Fibroblast of mammary gland (primary cell): Measurements from ENCODE around the gene PSTPIP1.

Source experiments
- DNase-seq: peaks from one replicate; pipeline ENCODE4 v3.0.0-alpha.2; 2010; ENCODE audit warnings: low read depth
- H3K4me3 ChIP-seq: 2 replicates; pipeline ENCODE4 v1.5.1; 2011; ENCODE audit warnings: low read depth, mild to moderate bottlenecking, low read length, moderate library complexity; ENCODE audit not compliant: control insufficient read depth
- TF ChIP-seq, protein P1 (sequence below): conservative IDR thresholded peaks from 2 replicates; pipeline ENCODE4 v1.5.1; 2011; ENCODE audit warnings: low read depth, low read length, inconsistent platforms; ENCODE audit not compliant: control insufficient read depth, insufficient read depth

PSTPIP1 gene

DNA sequence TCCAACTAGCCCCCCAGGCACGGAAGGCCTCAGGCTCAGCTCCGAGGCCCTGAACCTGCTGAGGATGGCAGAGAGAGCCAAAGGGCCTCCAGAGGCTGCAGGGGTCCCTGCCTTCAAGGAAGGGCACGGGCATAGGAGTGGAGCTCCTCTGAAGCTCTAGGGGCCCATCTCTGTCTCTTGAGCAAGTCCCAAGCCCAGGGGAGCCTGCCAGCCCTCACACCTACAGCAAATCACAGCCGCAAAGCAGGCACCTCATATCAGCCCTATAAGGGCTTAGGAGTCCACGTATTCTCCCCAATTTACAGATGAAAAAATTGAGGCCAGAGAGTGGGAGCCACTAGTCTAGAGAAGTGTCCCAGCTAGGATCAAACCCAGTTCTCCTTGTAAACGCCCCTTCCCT is 14.2 kb downstream of the PSTPIP1 start:
- no peak for DNase-seq
- no peak overlapping the region for H3K4me3 ChIP-seq
- TF ChIP-seq, protein P1, sequence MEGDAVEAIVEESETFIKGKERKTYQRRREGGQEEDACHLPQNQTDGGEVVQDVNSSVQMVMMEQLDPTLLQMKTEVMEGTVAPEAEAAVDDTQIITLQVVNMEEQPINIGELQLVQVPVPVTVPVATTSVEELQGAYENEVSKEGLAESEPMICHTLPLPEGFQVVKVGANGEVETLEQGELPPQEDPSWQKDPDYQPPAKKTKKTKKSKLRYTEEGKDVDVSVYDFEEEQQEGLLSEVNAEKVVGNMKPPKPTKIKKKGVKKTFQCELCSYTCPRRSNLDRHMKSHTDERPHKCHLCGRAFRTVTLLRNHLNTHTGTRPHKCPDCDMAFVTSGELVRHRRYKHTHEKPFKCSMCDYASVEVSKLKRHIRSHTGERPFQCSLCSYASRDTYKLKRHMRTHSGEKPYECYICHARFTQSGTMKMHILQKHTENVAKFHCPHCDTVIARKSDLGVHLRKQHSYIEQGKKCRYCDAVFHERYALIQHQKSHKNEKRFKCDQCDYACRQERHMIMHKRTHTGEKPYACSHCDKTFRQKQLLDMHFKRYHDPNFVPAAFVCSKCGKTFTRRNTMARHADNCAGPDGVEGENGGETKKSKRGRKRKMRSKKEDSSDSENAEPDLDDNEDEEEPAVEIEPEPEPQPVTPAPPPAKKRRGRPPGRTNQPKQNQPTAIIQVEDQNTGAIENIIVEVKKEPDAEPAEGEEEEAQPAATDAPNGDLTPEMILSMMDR: no peak

DNA sequence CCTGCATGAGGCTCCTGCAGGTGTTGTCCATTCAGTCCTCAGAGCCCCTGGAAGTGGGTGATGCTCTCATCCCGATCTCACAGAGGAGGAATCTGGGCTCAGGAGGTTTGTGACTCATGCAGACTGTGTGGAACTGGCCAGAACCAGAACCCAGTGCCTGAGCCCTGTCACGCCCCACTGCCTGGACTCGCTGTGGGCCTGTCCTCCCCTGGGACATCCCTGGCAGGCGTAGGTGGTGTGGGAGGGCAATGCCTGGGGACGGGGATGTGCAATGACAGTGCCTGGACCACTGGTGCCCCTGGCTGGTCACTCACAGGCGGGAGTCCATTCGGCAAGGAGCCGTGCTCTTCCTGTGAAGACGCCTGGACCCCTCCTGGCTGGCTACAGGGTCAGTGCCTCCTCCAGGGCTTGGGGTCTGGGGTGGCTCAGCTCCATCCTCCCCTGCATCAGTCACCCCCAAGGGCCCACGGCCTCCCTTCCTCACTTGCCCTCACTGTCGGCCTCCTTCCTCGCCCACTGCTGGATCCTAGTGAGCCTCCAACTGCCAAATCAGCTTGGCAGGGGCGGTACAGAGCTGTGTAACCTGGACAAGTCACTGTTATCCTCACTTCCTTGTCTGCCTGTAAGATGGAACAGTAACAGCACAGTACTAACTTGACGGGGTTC is 14.9 kb downstream of the PSTPIP1 start:
- TF ChIP-seq, protein P1: no peak
- no peak overlapping the region for H3K4me3 ChIP-seq
- DNase-seq: peak; percentile 17

DNA sequence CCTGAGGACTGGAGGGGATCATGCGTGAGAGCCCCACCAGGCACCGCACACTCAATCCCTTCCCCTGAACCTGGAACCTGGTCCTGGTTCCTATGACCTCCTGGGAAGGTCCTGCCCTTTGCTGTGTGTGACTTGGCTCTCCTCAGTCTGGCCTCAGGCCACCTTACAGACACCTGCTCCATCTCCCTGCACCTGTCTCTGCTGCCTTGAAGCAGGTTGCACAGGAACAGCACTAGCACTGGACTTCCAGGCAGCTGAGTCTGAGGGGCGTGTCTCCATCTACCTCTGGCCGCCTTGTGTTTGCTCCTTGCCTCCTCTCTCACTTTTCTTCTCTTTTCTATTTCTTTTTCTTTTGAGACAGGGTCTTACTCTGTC is 15.4 kb downstream of the PSTPIP1 start:
- TF ChIP-seq, protein P1: no peak
- H3K4me3 ChIP-seq: no peak overlapping the region
- no peak for DNase-seq

DNA sequence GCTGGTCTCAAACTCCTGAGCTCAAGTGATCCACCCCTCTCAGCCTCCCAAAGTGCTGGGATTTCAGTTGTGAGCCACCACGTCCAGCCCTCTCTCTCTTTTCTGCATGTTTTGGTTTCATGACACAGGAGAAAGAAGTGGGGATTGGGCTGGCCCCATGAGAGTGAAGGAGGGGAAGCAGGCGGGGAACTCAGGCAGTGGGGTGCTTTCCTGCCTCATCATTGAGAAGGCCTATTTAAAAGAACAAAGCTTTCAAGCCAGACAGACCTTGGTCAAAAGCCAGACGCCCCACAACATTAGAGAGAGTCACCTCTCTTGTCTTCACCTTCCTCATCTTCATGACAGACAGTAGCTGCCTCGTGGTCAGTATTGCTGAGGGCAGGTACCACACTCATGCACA is 15.9 kb downstream of the PSTPIP1 start:
- H3K4me3 ChIP-seq: no peak overlapping the region
- TF ChIP-seq, protein P1: no peak
- DNase-seq: no peak

DNA sequence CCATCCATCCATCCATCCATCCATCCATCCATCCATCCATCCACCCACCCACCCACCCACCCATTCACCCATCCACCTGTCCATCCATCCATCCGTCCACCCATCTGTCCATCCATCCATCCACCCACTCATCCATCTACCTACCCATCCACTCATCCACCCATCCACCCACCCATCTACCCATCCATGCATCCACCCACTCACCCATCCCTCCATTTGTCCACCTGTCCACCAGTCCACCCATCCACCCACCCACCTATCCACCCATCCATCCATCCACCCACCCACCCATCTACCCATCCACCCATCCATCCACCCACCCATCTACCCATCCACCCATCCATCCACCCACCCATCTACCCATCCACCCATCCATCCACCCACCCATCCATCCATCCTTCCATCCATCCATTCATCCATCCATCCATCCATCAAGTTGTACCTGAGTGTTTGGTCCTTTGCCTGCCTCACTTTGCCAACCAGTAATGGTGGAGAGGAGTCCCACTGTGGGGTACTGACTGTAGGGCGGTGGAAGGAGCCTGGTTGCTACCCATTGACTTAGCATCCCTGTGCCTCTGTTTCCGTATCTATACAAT is 17.3 kb downstream of the PSTPIP1 start:
- DNase-seq: no peak
- TF ChIP-seq, protein P1: no peak
- no peak overlapping the region for H3K4me3 ChIP-seq

DNA sequence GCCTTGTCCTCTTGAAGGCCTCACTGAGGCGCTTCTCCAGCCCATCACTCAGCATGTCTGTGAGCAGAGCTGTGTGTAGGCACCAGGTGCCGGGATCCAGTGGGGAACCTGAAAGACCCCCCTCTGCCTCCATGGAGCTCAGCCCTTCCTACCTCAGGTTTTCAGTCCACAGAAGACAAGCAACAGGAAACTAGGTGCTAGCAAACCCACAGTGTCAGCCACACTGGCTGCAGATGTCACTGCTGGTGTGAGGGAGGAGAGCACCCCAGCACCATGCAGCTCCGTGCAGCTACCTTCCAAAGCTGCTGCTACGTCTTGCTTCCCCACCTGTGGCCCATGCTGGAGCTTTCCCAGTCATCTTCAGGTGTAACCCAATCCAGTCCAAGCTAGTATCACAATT is 17.9 kb downstream of the PSTPIP1 start:
- no peak overlapping the region for H3K4me3 ChIP-seq
- TF ChIP-seq, protein P1: no peak
- no peak for DNase-seq
